ENCODE data around the gene B4GALNT1. TPM values are rescaled to one million over a fixed set of nuclear protein-coding genes. Genes with fewer than 3 reads are reported as not detected.
"Not testable (repeated sequence)": the region's sequence is repeated elsewhere in the genome, so short reads cannot be mapped to it uniquely, and the experiment has no call there.

Gene B4GALNT1
- total and polyA plus RNA-seq, 5 experiments from 2014 or later = 0.30 TPM; not detected in 4

DNA sequence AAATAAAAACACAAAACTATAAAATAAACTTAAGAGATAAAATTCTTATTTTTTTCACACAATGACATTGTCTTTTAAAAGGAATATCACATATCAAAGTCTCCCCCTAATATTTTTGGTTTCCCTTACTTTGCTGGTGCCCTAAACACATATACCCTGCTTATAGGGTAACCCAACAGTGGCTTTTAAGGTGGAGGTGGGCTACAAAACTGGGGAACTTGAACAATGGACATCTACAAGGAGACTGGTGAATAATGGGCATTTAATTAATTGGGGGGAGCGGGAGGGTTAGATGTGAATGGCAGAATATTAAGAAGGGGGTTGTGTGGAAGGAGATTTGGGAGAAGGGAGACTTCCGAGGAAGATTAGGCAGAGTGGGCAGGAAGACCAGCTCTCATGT lies 9.6 kb downstream of the B4GALNT1 start:
- Mint-ChIP-seq H3K4me3 (no peak overlapping the region), H3K36me3 (peaks cover 0 to 3% (median 0%) of the 10 kb centered on the region in 3 donors), H3K27me3 (peaks cover 59 to 100% (median 86%) of the 10 kb centered on the region in 5 donors), H3K27ac (no peak overlapping the region), H3K4me1 (peaks cover 30 to 50% (median 37%) of the 10 kb centered on the region in 4 donors), H3K9me3 (no peaks in the 10 kb centered on the region)
- no peak for DNase-seq
- POLR2A ChIA-PET = no interaction called here
- ATAC-seq = no peak

GRCh38 chr12:57622293-57623245 lies 10.4 kb downstream of the B4GALNT1 start:
- peaks cover 0 to 3% (median 0%) of the 10 kb centered on the region in 3 donors for H3K36me3 Mint-ChIP-seq
- POLR2A ChIA-PET = interaction anchor here (0.8 to 1.6 kb wide), 2 partner anchors 39 to 143 kb away, joined by 3 to 7 read pairs; partner anchors contain the start of gene ARHGAP9
- H3K9me3 Mint-ChIP-seq = no peaks in the 10 kb centered on the region
- DNase-seq (no peak), ATAC-seq (no peak)
- peaks cover 27 to 42% (median 32%) of the 10 kb centered on the region in 4 donors for H3K4me1 Mint-ChIP-seq
- peak overlapping the region; percentile 68 to 87 (median 84) for H3K4me3 Mint-ChIP-seq
- peak overlapping the region in 1 of 10 donors; percentile 49 for H3K27ac Mint-ChIP-seq
- H3K27me3 Mint-ChIP-seq = peaks cover 59 to 100% (median 85%) of the 10 kb centered on the region in 5 donors

DNA sequence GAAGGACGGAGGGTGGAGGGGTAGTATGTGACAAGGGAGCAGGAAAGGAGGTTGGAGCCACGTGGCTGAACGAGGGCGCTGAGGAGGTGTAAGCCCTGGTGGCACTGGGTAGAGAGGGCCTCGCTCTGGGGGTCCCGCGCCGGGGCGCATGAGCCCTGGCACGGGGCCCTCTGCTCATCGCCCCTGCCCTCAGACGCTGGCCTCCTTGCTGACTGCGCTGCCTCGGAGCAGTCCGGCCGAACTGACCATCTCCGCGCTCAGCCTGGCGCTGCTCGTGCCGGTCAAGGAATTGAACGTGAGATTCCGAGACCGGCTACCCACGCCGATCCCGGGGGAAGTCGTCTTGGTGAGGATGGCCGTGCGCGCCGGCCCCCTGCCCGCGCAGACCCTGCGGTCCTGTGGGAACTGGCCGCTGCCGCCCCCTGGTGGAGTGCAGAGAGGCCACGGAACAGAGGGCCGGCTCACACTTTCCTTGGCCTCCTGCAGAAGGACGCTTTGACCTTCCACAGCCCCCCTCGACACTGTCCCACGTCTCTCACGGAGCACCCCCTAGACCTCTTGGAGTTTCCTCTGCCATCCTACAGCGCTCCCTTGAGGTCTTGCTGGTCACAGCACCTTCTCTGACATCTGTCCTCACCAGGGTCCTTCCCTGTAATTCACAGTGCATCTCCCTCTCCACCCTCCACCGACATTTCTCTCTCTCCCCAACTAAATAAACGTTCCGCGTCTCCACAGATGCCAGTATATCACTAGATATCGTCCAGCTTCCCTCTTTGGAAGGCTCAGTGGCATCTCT lies 11.3 kb downstream of the B4GALNT1 start:
- H3K4me3 Mint-ChIP-seq = peak overlapping the region; percentile 68 to 87 (median 84)
- peaks cover 0 to 5% (median 4%) of the 10 kb centered on the region in 3 donors for H3K36me3 Mint-ChIP-seq
- POLR2A ChIA-PET = interaction anchor here (0.8 to 1.6 kb wide), 6 partner anchors 16 to 159 kb away, joined by 3 to 7 read pairs (median 5); partner anchors contain the start of genes ARHGAP9 and DTX3
- H3K27ac Mint-ChIP-seq = peak overlapping the region in 2 of 10 donors; percentile 49 to 52
- no peaks in the 10 kb centered on the region for H3K9me3 Mint-ChIP-seq
- ATAC-seq (peak; percentile 69 to 79), DNase-seq (peak in 8 of 10 donors; percentile 41 to 60 (median 51))
- peaks cover 23 to 33% (median 30%) of the 10 kb centered on the region in 4 donors for H3K4me1 Mint-ChIP-seq
- H3K27me3 Mint-ChIP-seq = peaks cover 58 to 100% (median 85%) of the 10 kb centered on the region in 5 donors

- Mint-ChIP-seq H3K27ac (peak overlapping the region in 3 of 10 donors; percentile 26 to 69 (median 61)), H3K27me3 (peaks cover 57 to 100% (median 82%) of the 10 kb centered on the region in 5 donors), H3K4me3 (peak overlapping the region; percentile 68 to 87 (median 84)), H3K9me3 (no peaks in the 10 kb centered on the region), H3K4me1 (peaks cover 23 to 33% (median 30%) of the 10 kb centered on the region in 4 donors), H3K36me3 (peaks cover 0 to 5% (median 4%) of the 10 kb centered on the region in 3 donors)
- DNase-seq = peak in 1 of 10 donors; percentile 29
- peak; percentile 35 to 43 for ATAC-seq
- POLR2A ChIA-PET = interaction anchor here (0.8 to 1.6 kb wide), 8 partner anchors 16 to 162 kb away, joined by 3 to 5 read pairs (median 4); partner anchors contain the start of gene DTX3
These were observed 12.0 kb downstream of the B4GALNT1 start for GRCh38 chr12:57620936-57621496.

- H3K36me3 Mint-ChIP-seq = peaks cover 0 to 5% (median 4%) of the 10 kb centered on the region in 3 donors
- DNase-seq (peak in 1 of 10 donors; percentile 22), ATAC-seq (peak in 1 of 2 donors; percentile 3)
- H3K9me3 Mint-ChIP-seq = no peaks in the 10 kb centered on the region
- H3K4me3 Mint-ChIP-seq = peak overlapping the region; percentile 68 to 87 (median 84)
- peak overlapping the region in 3 of 10 donors; percentile 26 to 69 (median 61) for H3K27ac Mint-ChIP-seq
- peaks cover 51 to 100% (median 78%) of the 10 kb centered on the region in 5 donors for H3K27me3 Mint-ChIP-seq
- peaks cover 23 to 33% (median 30%) of the 10 kb centered on the region in 4 donors for H3K4me1 Mint-ChIP-seq
- POLR2A ChIA-PET = interaction anchor here (0.8 to 1.6 kb wide), 9 partner anchors 15 to 162 kb away, joined by 3 to 5 read pairs (median 4); partner anchors contain the start of genes DTX3 and PIP4K2C
These were observed 12.6 kb downstream of the B4GALNT1 start for GRCh38 chr12:57620245-57620935.

- ATAC-seq (peak; percentile 55 to 62), DNase-seq (peak in 1 of 10 donors; percentile 25)
- Mint-ChIP-seq H3K4me1 (peaks cover 23 to 33% (median 31%) of the 10 kb centered on the region in 4 donors), H3K27me3 (peaks cover 47 to 100% (median 73%) of the 10 kb centered on the region in 5 donors), H3K9me3 (no peaks in the 10 kb centered on the region), H3K4me3 (peak overlapping the region in 9 of 10 donors; percentile 38 to 85 (median 69)), H3K36me3 (peaks cover 0 to 5% (median 4%) of the 10 kb centered on the region in 3 donors), H3K27ac (no peak overlapping the region)
- POLR2A ChIA-PET = interaction anchor here (1.4 to 1.6 kb wide), 2 partner anchors 14 to 29 kb away, joined by 5 read pairs; partner anchors contain the start of genes DTX3 and PIP4K2C
These were observed 13.4 kb downstream of the B4GALNT1 start for GRCh38 chr12:57619434-57620244.

DNA sequence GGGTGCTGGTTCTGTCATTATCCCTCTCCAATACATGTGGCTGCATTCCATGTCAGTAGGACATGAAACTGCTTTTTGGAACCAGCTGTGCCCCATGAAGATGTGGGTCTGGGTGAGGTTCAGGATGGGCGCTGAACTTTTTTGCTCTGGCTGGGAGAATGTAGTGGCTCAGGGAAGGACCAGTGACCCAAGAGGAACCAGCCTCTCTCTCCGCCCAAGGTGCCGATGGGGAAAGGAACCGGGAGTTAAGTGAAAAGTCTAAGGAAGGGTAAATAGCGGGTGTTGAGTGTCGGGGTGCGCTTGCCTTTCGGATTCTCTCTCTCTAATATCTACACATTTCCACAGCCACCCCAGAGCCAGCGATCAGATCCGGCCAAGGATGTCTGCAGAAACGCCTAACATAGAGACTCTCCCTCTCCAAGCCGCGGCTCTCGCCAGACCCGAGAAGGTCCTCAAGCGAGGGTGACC lies 14.0 kb downstream of the B4GALNT1 start:
- H3K9me3 Mint-ChIP-seq = no peaks in the 10 kb centered on the region
- peak overlapping the region in 9 of 10 donors; percentile 22 to 75 (median 62) for H3K4me3 Mint-ChIP-seq
- POLR2A ChIA-PET = no interaction called here
- no peak overlapping the region for H3K27ac Mint-ChIP-seq
- peaks cover 23 to 39% (median 31%) of the 10 kb centered on the region in 4 donors for H3K4me1 Mint-ChIP-seq
- DNase-seq = no peak
- peaks cover 0 to 5% (median 4%) of the 10 kb centered on the region in 3 donors for H3K36me3 Mint-ChIP-seq
- H3K27me3 Mint-ChIP-seq = peaks cover 40 to 95% (median 67%) of the 10 kb centered on the region in 5 donors
- no peak for ATAC-seq

DNA sequence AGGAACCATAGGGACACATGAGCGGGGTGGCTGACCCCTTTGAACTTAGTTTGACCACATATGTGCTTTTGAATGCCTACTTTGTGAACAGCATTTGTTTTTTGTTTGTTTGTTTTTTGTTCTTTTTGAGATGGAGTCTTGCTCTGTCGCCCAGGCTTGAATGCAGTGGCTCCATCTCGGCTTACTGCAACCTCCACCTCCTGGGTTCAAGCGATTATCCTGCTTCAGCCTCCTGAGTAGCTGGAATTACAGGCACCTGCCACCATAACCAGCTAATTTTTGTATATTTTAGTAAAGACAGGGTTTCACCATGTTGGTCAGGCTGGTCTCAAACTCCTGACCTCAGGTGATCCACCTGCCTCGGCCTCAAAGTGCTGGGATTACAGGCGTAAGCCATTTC lies 14.6 kb downstream of the B4GALNT1 start:
- POLR2A ChIA-PET, H3K4me3 Mint-ChIP-seq, DNase-seq, ATAC-seq, H3K9me3 Mint-ChIP-seq, H3K27ac Mint-ChIP-seq, H3K36me3 Mint-ChIP-seq: not testable (repeated sequence)
- H3K4me1 Mint-ChIP-seq = peaks cover 23 to 40% (median 31%) of the 10 kb centered on the region in 4 donors
- H3K27me3 Mint-ChIP-seq = peaks cover 37 to 94% (median 61%) of the 10 kb centered on the region in 5 donors

- H3K27ac Mint-ChIP-seq = peak overlapping the region in 1 of 10 donors; percentile 66
- POLR2A ChIA-PET = no interaction called here
- H3K4me1 Mint-ChIP-seq = peaks cover 23 to 41% (median 31%) of the 10 kb centered on the region in 4 donors
- peaks cover 0 to 5% (median 4%) of the 10 kb centered on the region in 3 donors for H3K36me3 Mint-ChIP-seq
- no peaks in the 10 kb centered on the region for H3K9me3 Mint-ChIP-seq
- H3K4me3 Mint-ChIP-seq = no peak overlapping the region
- DNase-seq (no peak), ATAC-seq (no peak)
- peaks cover 34 to 94% (median 56%) of the 10 kb centered on the region in 5 donors for H3K27me3 Mint-ChIP-seq
These were observed 15.1 kb downstream of the B4GALNT1 start for GRCh38 chr12:57617942-57618341.

DNA sequence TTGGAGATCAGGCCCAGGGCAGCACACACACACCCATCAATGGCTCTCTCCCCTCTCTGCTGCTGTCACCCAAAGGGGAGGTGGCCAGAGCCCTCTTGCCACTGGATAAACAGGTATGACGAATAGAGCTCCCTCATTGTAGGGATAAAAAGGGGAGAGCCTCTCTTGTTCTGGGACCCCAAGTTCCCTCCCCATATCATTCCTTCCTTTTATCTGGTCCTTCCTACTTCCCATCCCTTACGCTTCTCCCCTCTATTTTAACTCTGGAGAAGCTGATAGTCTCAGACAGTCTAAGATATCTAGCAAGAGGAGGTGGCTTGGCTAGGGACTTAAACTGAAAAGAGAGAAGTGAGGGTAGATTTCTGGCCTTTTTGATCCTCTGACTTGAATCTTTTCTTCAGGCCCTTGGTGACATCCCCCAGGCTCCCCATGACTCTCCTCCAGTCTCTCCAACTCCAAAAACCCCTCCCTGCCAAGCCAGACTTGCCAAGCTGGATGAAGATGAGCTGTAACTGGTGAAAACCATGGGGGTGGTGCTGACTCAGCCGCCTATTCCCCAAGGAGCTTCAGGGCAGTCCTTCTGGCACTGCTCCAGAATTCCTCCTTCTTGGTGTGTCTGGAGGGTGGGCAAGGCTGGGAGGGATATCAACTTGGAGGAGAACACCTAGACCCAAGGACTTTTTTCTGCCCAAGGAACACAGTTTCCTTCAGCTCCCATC lies 16.5 kb downstream of the B4GALNT1 start:
- H3K4me3 Mint-ChIP-seq = no peak overlapping the region
- peaks cover 0 to 4% (median 2%) of the 10 kb centered on the region in 3 donors for H3K36me3 Mint-ChIP-seq
- ATAC-seq = no peak
- no peak for DNase-seq
- H3K4me1 Mint-ChIP-seq = peaks cover 13 to 39% (median 24%) of the 10 kb centered on the region in 4 donors
- peaks cover 22 to 88% (median 48%) of the 10 kb centered on the region in 5 donors for H3K27me3 Mint-ChIP-seq
- POLR2A ChIA-PET = no interaction called here
- no peak overlapping the region for H3K27ac Mint-ChIP-seq
- no peaks in the 10 kb centered on the region for H3K9me3 Mint-ChIP-seq

All from naive thymus-derived CD8-positive, alpha-beta T cell (primary cell).